Gastrocnemius medialis (tissue), 4 donors: Measurements from ENCODE around the gene TTYH3. TPM values are rescaled to one million over a fixed set of nuclear protein-coding genes. Genes with fewer than 3 reads are reported as not detected.

Experiments
- ATAC-seq, 2 donors: fragments of 150-250 bp; one replicate each; pipeline ENCODE4 v1.9.1; 2016
- DNase-seq, 2 donors: peaks; one replicate each; pipeline ENCODE4 v3.0.0-alpha.2; 2019
- H3K27ac ChIP-seq, 4 donors: fragments of 200-600 bp; sonication (generic); 1 replicate in 1 of 4; 2 replicates in 3 of 4; pipeline ENCODE4 v1.5.1; 2016 to 2018; ENCODE audit warnings: mild to moderate bottlenecking in 2 of 4, moderate library complexity in 1 of 4
- H3K27me3 ChIP-seq, 3 donors: fragments of 200-600 bp; sonication (generic) in 2 of 3; 1 replicate in 1 of 3; 2 replicates in 2 of 3; pipeline versions ENCODE4 v1.5.1 to v1.6.0; 2016 to 2019; ENCODE audit warnings: mild to moderate bottlenecking in 1 of 3, moderate library complexity in 1 of 3
- H3K36me3 ChIP-seq, 2 donors: fragments of 200-600 bp; sonication (generic) in 1 of 2; one replicate each; pipeline ENCODE4 v1.5.1; 2017 to 2018
- H3K4me1 ChIP-seq, 2 donors: fragments of 200-600 bp; sonication (generic) in 1 of 2; one replicate each; pipeline ENCODE4 v1.5.1; 2016 to 2017; ENCODE audit warnings: mild to moderate bottlenecking in 2 of 2
- H3K4me3 ChIP-seq, 4 donors: fragments of 200-600 bp; sonication (generic) in 3 of 4; 1 replicate in 1 of 4; 2 replicates in 3 of 4; pipeline ENCODE4 v1.5.1; 2016 to 2019; ENCODE audit warnings: mild to moderate bottlenecking in 2 of 4
- H3K9me3 ChIP-seq, 3 donors: fragments of 200-600 bp; sonication (generic) in 2 of 3; 1 replicate in 1 of 3; 2 replicates in 2 of 3; pipeline ENCODE4 v1.5.1; 2016 to 2019
- POLR2A ChIP-seq, 2 donors: fragments of 450-650 bp; IDR thresholded peaks; one replicate each; pipeline ENCODE4 v1.6.1; 2017; ENCODE audit warnings: antibody characterized with exemption in 2 of 2, mild to moderate bottlenecking in 2 of 2, moderate library complexity in 2 of 2
- in situ Hi-C, 4 donors: fragments of 200-750 bp; cut with MboI; loops; one replicate each; pipeline versions ENCODE4 v1.15.0 to v1.8.0; 2017; ENCODE audit warnings: low sequenced_read_pairs in 4 of 4
- intact Hi-C: fragments of 100-400 bp; cut with DNase I; formaldehyde crosslinking; loops from one replicate; pipeline ENCODE4 v1.15.1; 2023; ENCODE audit warnings: low total_unique reads
- total RNA-seq, 4 donors: library from RNA; depleted of rRNA; stranded (reverse); fragments of >200 nt; gene quantifications; one replicate each; pipeline versions ENCODE4 v1.1.0 to v1.2.3, GENCODE V29; 2016
- TF ChIP-seq, protein P1 (sequence below), 5 experiments: fragments of 450-650 bp in 3 of 5; fragments of 200-600 bp in 2 of 5; sonication (generic) in 2 of 5; IDR thresholded peaks in 4 of 5; conservative IDR thresholded peaks in 1 of 5; 1 replicate in 4 of 5; 2 replicates in 1 of 5; pipeline ENCODE4 v1.5.1; 2016 to 2019; ENCODE audit warnings: antibody characterized with exemption in 5 of 5, mild to moderate bottlenecking in 3 of 5, moderate library complexity in 3 of 5

Gene TTYH3
- total RNA-seq, 4 donors from 2014 or later: 2.9 to 14.8 (median 5.2) TPM

DNA sequence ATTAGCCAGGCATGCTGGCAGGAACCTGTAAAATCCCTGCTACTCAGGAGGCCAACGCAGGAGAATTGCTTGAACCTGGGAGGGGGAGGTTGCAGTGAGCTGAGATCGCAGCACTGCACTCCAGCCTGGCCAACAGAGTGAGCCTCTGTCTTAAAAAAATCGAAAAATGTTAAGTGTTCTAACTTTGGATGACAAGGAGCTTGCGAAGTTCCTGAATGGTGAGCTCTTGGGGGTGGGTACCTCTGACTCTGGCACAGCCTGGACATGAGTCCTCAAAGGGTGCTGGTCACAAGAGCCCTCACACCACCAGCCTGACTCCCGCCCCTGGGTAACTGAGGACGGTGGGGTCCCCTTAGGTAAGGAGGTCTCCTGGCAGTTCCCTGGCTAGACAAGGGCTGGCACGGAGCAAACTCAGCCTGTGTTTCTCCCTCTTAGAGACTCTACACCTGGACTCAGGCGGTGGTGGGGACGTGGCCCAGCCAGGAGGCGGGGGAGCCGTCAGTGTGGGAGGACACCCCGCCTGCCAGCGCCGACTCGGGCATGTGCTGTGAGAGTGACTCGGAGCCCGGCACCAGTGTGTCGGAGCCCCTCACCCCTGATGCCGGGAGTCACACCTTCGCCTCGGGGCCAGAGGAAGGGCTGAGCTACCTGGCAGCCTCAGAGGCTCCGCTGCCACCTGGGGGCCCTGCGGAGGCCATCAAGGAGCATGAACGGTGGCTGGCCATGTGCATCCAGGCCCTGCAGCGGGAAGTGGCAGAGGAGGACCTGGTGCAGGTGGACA lies 80.3 kb downstream of the TTYH3 start:
- DNase-seq (no peak), ATAC-seq (no peak)
- Histone ChIP-seq H3K9me3 (no peaks in the 10 kb centered on the region), H3K27me3 (peaks cover 0 to 4% (median 4%) of the 10 kb centered on the region in 3 donors), H3K4me3 (no peak overlapping the region), H3K4me1 (peaks cover 10 to 14% of the 10 kb centered on the region in 2 donors), H3K27ac (no peak overlapping the region), H3K36me3 (no peaks in the 10 kb centered on the region)
- in situ Hi-C loops (no loop called here), intact Hi-C loops (no loop called here)
- TF ChIP-seq, protein P1, sequence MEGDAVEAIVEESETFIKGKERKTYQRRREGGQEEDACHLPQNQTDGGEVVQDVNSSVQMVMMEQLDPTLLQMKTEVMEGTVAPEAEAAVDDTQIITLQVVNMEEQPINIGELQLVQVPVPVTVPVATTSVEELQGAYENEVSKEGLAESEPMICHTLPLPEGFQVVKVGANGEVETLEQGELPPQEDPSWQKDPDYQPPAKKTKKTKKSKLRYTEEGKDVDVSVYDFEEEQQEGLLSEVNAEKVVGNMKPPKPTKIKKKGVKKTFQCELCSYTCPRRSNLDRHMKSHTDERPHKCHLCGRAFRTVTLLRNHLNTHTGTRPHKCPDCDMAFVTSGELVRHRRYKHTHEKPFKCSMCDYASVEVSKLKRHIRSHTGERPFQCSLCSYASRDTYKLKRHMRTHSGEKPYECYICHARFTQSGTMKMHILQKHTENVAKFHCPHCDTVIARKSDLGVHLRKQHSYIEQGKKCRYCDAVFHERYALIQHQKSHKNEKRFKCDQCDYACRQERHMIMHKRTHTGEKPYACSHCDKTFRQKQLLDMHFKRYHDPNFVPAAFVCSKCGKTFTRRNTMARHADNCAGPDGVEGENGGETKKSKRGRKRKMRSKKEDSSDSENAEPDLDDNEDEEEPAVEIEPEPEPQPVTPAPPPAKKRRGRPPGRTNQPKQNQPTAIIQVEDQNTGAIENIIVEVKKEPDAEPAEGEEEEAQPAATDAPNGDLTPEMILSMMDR (IDR thresholded peaks at IDR 0.05 in 4 of 5, conservative IDR thresholded peaks at IDR 0.05 in 1 of 5): no peak
- TF ChIP-seq POLR2A (IDR thresholded peaks at IDR 0.05): no peak

- ATAC-seq (no peak), DNase-seq (no peak)
- Histone ChIP-seq H3K27ac (no peak overlapping the region), H3K4me3 (no peak overlapping the region), H3K27me3 (peaks cover 0 to 4% (median 0%) of the 10 kb centered on the region in 3 donors), H3K36me3 (no peaks in the 10 kb centered on the region), H3K4me1 (peaks cover 13 to 22% of the 10 kb centered on the region in 2 donors), H3K9me3 (no peaks in the 10 kb centered on the region)
- intact Hi-C loops (no loop called here), in situ Hi-C loops (no loop called here)
- no peak for TF ChIP-seq POLR2A (IDR thresholded peaks at IDR 0.05)
- TF ChIP-seq, protein P1 (IDR thresholded peaks at IDR 0.05 in 4 of 5, conservative IDR thresholded peaks at IDR 0.05 in 1 of 5): no peak
These were observed 81.6 kb downstream of the TTYH3 start for GRCh38 chr7:2713370-2713769.

GRCh38 chr7:2713978-2714377 lies 82.2 kb downstream of the TTYH3 start:
- Histone ChIP-seq H3K4me1 (peaks cover 13 to 22% of the 10 kb centered on the region in 2 donors), H3K9me3 (no peaks in the 10 kb centered on the region), H3K4me3 (no peak overlapping the region), H3K36me3 (no peaks in the 10 kb centered on the region), H3K27me3 (peaks cover 0 to 2% (median 0%) of the 10 kb centered on the region in 3 donors), H3K27ac (no peak overlapping the region)
- intact Hi-C loops: no loop called here
- in situ Hi-C loops: no loop called here
- DNase-seq (no peak), ATAC-seq (no peak)
- no peak for TF ChIP-seq POLR2A (IDR thresholded peaks at IDR 0.05)

Other genes with a start within 250 kb of the TTYH3 start
- gene CHST12, start 228.4 kb upstream of the TTYH3 start, total RNA-seq: 10 to 100 TPM in 2 of 4 donors, 1 to 10 TPM in 2; 5.5 to 13.1 (median 10.1) TPM
- not detected for gene GRIFIN, start 155.6 kb upstream of the TTYH3 start, total RNA-seq
- gene LFNG, start 112.2 kb upstream of the TTYH3 start, total RNA-seq: 1 to 10 TPM; 1.0 to 5.9 (median 1.7) TPM
- 10 to 100 TPM; 15.3 to 36.4 (median 20.2) TPM for gene BRAT1, start 76.5 kb upstream of the TTYH3 start, total RNA-seq
- 10 to 100 TPM in 1 of 4 donors, 1 to 10 TPM in 3; 6.3 to 11.5 (median 8.8) TPM for gene IQCE, start 73.0 kb upstream of the TTYH3 start, total RNA-seq
- not detected for gene AMZ1, start 56.2 kb downstream of the TTYH3 start, total RNA-seq
- gene GNA12, start 212.3 kb downstream of the TTYH3 start, total RNA-seq: 1 to 10 TPM; 7.6 to 8.4 (median 8.1) TPM